HG03432 (cell line): Measurements from ENCODE around the gene POU2F1.

Experiments
- ATAC-seq: cut with Tn5 transposase; IDR thresholded peaks from one replicate; pipeline ENCODE4 v1.9.1; 2021; ENCODE audit warnings: mild to moderate bottlenecking, moderate library complexity; ENCODE audit not compliant: unreplicated experiment

POU2F1 gene

DNA sequence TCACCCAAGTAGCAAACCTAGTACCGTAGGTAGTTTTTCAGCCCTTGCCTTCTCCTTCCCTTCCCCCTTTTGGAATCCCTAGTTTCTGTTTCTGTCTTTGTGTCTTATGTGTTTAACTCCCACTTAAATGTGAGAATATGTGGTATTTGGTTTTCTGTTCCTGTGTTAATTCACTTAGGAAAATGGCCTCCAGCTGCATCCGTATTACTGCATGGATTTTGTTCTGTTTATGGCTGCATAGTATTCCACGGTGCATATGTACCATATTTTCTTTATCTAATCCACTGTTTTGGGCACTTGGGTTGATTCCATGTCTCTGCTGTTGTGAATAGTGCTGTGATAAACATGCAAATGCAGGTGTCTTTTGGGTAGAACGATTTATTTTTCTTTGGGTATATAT, 138.6 kb downstream of the POU2F1 start:
- ATAC-seq, result no peak

DNA sequence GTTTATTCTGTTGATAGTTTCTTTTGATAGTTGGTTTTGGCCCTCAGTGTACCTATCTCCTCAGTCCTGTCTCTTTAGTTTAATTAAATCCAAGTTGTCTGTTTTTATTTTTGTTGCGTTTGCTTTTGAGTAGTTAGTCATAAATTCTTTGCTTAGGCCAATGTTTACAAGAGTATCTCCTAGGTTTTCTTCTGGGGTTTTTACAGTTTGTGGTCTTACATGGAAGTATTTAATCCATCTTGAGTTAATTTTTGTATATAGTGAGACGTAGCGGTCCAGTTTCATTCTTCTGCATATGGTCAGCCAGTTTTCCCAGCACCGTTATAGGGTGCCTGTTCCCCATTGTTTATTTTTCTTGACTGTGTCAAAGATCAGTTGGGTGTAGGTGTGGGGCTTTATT, 139.4 kb downstream of the POU2F1 start:
- ATAC-seq, result no peak

GRCh38 chr1:167362638-167363037, 142.0 kb downstream of the POU2F1 start:
- no peak for ATAC-seq

- ATAC-seq, result no peak
Measured at GRCh38 chr1:167364826-167365225, 144.1 kb downstream of the POU2F1 start.

DNA sequence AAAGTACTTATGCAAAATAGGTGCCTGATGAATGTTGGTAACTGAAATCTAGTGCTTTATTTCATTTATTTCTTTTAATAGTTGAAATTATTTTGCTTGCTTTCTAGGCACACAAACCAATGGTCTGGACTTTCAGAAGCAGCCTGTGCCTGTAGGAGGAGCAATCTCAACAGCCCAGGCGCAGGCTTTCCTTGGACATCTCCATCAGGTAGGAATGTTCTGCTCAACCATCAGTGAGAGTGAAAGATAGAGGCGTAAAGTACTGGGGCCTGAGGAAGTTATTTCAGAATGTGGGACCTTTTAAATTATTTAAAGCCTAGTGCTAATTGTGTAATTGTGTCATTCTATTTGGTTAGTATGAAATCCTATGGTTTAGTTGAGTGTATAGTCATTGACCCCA, 144.7 kb downstream of the POU2F1 start:
- ATAC-seq, result no peak

GRCh38 chr1:167367705-167368104, 147.0 kb downstream of the POU2F1 start:
- no peak for ATAC-seq

DNA sequence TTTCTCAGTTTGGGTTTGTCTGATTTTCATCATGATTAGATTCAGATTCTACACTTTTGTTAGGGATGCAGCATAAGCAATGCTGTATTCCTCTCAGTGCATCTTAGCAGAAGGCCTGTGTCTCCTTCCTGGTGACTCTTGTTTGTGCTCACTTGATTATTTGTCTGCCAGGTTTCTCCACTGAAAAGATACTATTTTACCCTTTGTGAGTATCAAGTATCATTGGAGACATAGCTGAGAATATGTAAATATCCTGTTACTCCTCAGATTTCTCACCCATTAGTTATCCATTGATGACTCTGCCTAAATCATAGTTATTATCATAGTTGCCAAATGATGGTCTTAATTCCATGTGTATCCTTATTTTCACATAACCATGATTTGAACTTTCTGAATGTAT, 148.5 kb downstream of the POU2F1 start:
- ATAC-seq, result no peak

GRCh38 chr1:167369933-167370332, 149.2 kb downstream of the POU2F1 start:
- ATAC-seq, result no peak

GRCh38 chr1:167371030-167371429, 150.3 kb downstream of the POU2F1 start:
- ATAC-seq, result no peak

DNA sequence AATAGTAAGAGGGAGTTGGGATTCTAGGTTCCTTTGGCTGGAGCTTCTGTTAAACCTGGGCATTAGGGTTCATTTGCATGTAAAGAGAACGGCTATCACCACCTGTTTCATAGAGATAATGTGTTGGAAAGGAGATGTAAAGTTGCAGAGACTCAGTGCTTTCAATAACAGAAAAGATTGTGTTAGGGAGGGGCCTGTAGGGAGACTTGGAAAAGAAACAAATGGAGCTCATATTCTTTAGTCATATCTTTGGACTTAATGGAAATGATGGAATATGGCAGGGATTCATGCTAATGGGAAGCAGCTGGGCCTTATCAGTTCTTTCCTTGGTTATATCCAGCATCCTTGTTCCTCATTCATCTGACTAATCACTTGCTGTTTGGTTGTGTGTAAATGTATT, 152.7 kb downstream of the POU2F1 start:
- no peak for ATAC-seq

DNA sequence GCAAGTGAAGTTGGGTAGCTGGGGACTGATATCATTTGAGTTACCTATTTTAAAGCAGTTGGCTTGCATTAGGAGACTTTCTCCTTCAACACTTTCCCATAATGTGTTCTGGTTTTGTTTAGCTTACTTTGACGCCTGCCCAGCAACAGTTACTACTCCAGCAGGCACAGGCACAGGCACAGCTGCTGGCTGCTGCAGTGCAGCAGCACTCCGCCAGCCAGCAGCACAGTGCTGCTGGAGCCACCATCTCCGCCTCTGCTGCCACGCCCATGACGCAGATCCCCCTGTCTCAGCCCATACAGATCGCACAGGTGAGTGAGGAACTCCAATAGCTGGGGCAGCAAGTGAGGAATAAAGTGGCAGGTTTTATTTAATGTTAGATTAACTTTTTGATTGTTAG, 153.3 kb downstream of the POU2F1 start:
- no peak for ATAC-seq

DNA sequence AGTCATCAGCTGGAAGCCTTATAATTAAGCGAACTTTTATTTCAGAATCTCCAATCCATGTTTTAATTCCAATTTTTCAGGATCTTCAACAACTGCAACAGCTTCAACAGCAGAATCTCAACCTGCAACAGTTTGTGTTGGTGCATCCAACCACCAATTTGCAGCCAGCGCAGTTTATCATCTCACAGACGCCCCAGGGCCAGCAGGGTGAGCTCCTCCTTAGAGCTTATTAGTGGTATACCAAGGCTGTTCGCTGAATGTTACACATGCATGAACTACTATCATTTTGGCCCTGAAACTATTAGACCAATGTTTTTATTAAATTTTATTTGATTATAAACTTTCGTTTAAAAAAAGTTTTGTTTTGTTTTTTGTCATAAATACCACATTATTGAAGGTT, 155.3 kb downstream of the POU2F1 start:
- no peak for ATAC-seq

DNA sequence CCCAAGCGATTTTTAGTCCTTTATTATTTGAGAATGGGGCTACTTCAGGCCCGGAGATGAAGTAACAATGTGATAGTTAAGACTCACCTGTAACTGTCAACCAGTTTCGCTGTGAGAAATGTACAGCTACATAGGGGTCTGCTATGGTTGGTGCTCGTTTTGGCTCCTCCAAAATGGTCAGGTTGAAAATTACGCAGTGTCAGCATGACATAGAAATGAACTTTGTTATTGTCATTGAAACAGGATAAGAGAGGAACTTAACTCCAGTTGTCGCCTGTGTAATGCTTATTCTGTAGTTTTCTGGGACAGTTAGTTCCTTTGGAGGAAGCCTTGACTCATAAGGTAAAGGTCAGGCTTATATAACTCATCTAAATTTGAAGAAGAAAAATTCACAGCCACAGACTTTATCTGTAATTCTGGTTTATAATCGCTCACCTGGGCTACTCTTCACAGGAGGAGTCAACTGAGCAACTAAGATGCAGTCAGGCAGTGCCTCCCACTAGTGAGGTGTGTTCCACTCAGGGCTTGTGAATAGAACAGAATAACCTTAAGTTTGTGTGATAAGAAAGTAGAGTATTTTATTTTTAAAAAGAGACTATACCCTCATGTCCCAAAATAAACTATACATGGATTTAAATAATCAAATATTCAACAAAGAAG, 166.7 kb downstream of the POU2F1 start:
- ATAC-seq, result no peak

DNA sequence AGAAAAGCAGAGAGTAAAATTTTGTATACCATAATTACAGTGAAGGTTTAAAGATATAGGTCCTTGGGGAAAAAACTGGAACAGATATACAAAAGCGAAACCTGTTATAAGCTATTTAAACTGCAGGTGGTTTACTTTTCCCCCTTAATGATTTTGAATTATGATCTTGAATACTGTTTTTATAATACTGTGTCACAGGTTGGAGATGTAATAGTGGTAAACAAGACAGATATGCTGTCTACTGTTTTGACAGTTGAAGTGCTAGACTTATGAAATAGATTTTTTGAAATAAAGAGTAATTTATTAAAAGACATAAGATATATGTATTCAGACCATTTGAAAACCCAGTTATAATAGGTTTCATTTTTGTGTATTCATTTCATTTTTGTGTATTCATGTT, 168.3 kb downstream of the POU2F1 start:
- ATAC-seq, result no peak

GRCh38 chr1:167392200-167392696, 171.6 kb downstream of the POU2F1 start:
- ATAC-seq, result no peak

- ATAC-seq, result no peak
Measured at GRCh38 chr1:167400359-167400953, 179.8 kb downstream of the POU2F1 start.

DNA sequence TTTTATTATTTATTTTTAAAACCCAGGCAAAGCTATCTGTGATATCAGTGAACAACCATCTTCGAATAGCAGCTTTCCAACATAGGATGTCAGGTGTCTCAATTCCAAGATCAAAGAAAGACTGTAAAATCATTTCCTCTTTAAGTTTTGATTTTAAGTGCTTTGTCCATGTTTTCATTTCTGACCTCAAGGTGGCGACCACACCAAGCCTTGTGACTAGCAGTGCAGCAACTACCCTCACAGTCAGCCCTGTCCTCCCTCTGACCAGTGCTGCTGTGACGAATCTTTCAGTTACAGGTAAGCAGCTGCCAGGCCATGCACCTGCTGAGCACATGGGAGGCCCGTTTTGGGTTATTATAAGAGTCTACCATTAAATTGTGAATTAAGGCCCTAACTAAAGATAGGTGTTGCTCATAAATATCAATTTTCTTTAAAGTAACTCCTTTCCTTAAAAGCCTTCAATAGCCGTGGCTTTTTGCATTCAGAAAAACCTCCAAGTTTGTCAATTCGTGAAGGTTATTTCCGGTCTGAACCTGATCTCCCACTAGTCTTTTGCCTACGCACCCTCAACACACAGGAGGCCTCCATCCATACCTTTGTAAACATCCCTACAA, 180.7 kb downstream of the POU2F1 start:
- ATAC-seq, result peak; percentile 74

- no peak for ATAC-seq
Measured at GRCh38 chr1:167404161-167404888, 183.6 kb downstream of the POU2F1 start.

DNA sequence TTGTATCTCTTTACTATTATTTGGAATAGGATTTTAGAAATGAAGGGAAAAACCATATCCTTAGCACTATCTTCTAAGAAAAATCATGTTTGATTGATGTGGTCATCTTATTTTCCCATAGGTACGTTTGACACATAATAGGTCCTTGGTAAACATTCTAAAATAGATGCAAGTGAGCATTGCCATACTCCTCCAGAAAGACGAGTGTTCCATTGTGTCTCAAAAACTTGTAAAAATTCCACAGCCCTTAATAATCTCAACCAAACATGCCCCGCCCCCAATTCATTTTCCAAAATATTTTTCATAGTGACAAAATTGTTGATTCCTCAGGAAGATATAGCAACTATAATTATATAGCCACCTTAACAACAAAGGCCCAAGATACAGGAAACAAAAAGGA, 184.2 kb downstream of the POU2F1 start:
- ATAC-seq, result no peak

DNA sequence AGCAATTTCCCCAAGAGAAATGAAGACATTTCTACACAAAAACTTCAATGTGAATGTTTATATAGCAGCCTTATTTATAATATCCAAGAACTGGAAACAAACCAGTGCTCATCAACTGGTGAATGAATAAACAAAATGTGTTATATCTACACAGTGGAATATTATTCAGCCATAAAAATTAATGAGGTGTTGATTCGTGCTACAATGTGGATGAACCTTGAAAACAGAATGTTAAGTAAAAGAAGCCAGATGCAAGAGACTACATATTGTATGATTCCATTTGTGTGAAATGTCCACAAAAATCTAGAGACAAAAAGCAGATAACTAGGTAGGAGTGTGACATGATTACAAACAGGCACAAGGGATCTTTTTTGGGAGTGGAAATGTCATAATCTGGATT, 187.7 kb downstream of the POU2F1 start:
- ATAC-seq, result no peak

DNA sequence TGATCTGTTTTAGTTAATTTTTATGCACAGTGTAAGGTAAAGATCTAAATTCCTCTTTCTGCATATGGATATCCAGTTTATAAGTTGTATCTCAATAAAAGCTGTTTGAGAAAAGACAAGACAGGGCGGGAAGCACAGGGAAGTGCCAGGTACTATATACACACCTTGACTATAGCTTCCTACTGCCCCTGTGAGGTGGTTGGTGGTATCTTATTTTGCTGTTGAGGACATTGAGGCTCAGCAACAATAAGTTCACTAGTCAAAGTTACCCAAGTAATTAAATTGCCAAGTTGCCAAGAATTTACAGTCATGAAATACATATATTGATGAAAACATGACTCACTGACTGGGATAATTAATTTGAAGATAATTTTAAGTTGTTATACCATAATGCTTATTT, 188.5 kb downstream of the POU2F1 start:
- no peak for ATAC-seq

DNA sequence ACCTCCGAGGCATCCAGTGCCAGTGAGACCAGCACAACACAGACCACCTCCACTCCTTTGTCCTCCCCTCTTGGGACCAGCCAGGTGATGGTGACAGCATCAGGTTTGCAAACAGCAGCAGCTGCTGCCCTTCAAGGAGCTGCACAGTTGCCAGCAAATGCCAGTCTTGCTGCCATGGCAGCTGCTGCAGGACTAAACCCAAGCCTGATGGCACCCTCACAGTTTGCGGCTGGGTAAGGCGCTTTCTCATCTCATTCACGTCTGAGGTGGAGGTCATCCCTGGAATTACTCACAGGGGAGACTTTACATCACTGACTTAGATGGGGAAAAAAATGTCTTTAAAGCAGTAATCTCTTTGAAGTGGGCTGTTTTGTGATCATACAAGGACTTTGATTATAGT, 191.4 kb downstream of the POU2F1 start:
- no peak for ATAC-seq
